B cell (primary cell): ENCODE data around the gene FAM131C.

Source experiments
- EZH2 ChIP-seq: IDR thresholded peaks from 2 replicates; pipeline ENCODE4 v1.6.1; 2012; ENCODE audit warnings: borderline replicate concordance, low read depth, mild to moderate bottlenecking, moderate library complexity, low read length; ENCODE audit not compliant: insufficient read depth, poor library complexity, severe bottlenecking
- TF ChIP-seq, protein P1 (sequence below): fragments of 200-600 bp; IDR thresholded peaks from one replicate; pipeline ENCODE4 v1.8.0; 2022; ENCODE audit warnings: antibody characterized with exemption, mild to moderate bottlenecking

DNA sequence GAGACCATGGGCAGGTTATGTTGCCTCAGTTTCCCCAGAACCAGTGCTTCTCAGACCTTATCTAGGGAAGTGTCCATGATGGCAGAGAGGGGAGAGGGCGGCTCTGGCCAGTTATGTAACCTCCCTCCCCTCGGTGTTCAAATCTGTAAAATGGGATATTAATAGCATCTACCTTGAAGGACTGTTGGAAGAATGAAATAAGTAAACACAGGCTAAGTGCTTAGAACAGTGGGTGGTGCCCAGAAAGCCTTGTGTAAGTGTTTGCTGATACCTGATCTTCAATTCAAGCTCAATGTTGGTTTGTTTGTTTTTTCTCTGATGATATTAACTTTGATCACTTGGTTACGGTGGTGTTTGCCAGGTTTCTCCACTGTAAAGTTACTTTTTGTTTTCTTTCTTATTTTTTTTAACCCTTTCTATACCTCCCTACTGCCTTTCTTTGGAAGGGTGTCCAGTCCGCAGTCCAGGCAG is 47.5 kb upstream of the FAM131C start:
- TF ChIP-seq, protein P1, sequence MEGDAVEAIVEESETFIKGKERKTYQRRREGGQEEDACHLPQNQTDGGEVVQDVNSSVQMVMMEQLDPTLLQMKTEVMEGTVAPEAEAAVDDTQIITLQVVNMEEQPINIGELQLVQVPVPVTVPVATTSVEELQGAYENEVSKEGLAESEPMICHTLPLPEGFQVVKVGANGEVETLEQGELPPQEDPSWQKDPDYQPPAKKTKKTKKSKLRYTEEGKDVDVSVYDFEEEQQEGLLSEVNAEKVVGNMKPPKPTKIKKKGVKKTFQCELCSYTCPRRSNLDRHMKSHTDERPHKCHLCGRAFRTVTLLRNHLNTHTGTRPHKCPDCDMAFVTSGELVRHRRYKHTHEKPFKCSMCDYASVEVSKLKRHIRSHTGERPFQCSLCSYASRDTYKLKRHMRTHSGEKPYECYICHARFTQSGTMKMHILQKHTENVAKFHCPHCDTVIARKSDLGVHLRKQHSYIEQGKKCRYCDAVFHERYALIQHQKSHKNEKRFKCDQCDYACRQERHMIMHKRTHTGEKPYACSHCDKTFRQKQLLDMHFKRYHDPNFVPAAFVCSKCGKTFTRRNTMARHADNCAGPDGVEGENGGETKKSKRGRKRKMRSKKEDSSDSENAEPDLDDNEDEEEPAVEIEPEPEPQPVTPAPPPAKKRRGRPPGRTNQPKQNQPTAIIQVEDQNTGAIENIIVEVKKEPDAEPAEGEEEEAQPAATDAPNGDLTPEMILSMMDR: no peak
- TF ChIP-seq EZH2: no peak
